A673 (cell line): ENCODE data around the gene BBS12. TPM values are rescaled to one million over a fixed set of nuclear protein-coding genes. Genes with fewer than 3 reads are reported as not detected.

Source experiments
- BruUV-seq: library from RNA; stranded (reverse); fragments of 400-500 nt; replicated peaks from 2 replicates; lab custom pipeline; 2021; lab: Mats Ljungman, UMichigan
- CTCF ChIA-PET: fragments of 300-600 bp; sonication (Branson Sonifier 250); formaldehyde crosslinking; loops from one replicate; lab custom pipeline; 2022; ENCODE audit warnings: antibody characterized with exemption; lab: Charles Lee
- POLR2A ChIA-PET: fragments of 300-600 bp; sonication (Branson Sonifier 250); formaldehyde crosslinking; loops from one replicate; lab custom pipeline; 2022; ENCODE audit warnings: antibody characterized with exemption; ENCODE audit not compliant: low non-redundant PET; lab: Charles Lee
- DNase-seq: peaks from one replicate; pipeline ENCODE4 v3.0.0-alpha.2; 2015; ENCODE audit warnings: low spot score
- H3K27ac ChIP-seq: fragments of 200-600 bp; sonication (generic); 2 replicates; pipeline ENCODE4 v1.5.1; 2016; ENCODE audit warnings: mixed run types, low read depth, mild to moderate bottlenecking, mixed read lengths, antibody characterized with exemption, low read length; ENCODE audit not compliant: poor library complexity, severe bottlenecking
- H3K27me3 ChIP-seq: fragments of 200-600 bp; sonication (generic); replicated peaks from 2 replicates; pipeline ENCODE4 v1.6.1; 2017; ENCODE audit warnings: mixed run types, low read depth, mild to moderate bottlenecking, mixed read lengths, antibody characterized with exemption, low read length; ENCODE audit not compliant: insufficient read depth, poor library complexity
- H3K36me3 ChIP-seq: fragments of 200-600 bp; sonication (generic); 2 replicates; pipeline ENCODE4 v1.6.1; 2016; ENCODE audit warnings: mixed run types, mild to moderate bottlenecking, mixed read lengths, antibody characterized with exemption, low read length; ENCODE audit not compliant: insufficient read depth, poor library complexity, severe bottlenecking
- H3K4me1 ChIP-seq: fragments of 200-600 bp; sonication (generic); 2 replicates; pipeline ENCODE4 v1.6.1; 2017; ENCODE audit warnings: mixed run types, mild to moderate bottlenecking, mixed read lengths, antibody characterized with exemption, low read length; ENCODE audit not compliant: insufficient read depth, poor library complexity, severe bottlenecking
- H3K4me3 ChIP-seq: fragments of 200-600 bp; sonication (generic); 2 replicates; pipeline ENCODE4 v1.5.1; 2016; ENCODE audit warnings: low read depth, mixed run types, mild to moderate bottlenecking, mixed read lengths, low read length; ENCODE audit not compliant: poor library complexity, severe bottlenecking
- H3K9me3 ChIP-seq: fragments of 200-600 bp; sonication (generic); 2 replicates; pipeline ENCODE4 v1.6.1; 2016; ENCODE audit warnings: mixed run types, low read depth, mild to moderate bottlenecking, mixed read lengths, antibody characterized with exemption, low read length; ENCODE audit not compliant: poor library complexity, severe bottlenecking
- CTCF ChIP-seq: fragments of 300-800, 200-600 bp; sonication (generic); conservative IDR thresholded peaks from 2 replicates; pipeline ENCODE4 v1.5.1; 2017; ENCODE audit warnings: low read depth, mild to moderate bottlenecking, antibody characterized with exemption, low read length, moderate library complexity, mixed read lengths
- EZH2 ChIP-seq: fragments of 200-600 bp; sonication (generic); IDR thresholded peaks from 2 replicates; pipeline ENCODE4 v1.6.1; 2017; ENCODE audit warnings: borderline replicate concordance, low read depth, mild to moderate bottlenecking, mixed read lengths, antibody characterized with exemption, low read length; ENCODE audit not compliant: poor library complexity, severe bottlenecking
- intact Hi-C: fragments of 100-400 bp; cut with micrococcal nuclease; formaldehyde crosslinking; loops from one replicate; pipeline ENCODE4 v1.10.0; 2022; ENCODE audit not compliant: unreplicated experiment
- total RNA-seq: library from RNA; stranded (reverse); gene quantifications from 2 replicates; pipeline ENCODE4 v1.2.3, GENCODE V29; 2021

The BBS12 gene
- total RNA-seq, 1 experiment from 2014 or later: 1.9 TPM

- Histone ChIP-seq H3K27ac (no peak overlapping the region), H3K9me3 (no peaks in the 10 kb centered on the region), H3K27me3 (no peaks in the 10 kb centered on the region), H3K4me1 (peaks cover 6% of the 10 kb centered on the region), H3K4me3 (no peak overlapping the region), H3K36me3 (no peaks in the 10 kb centered on the region)
- ChIA-PET POLR2A (no interaction called here), CTCF (no interaction called here)
- BruUV-seq: no TSS peak
- intact Hi-C loops: no loop called here
- TF ChIP-seq CTCF: no peak
- no peak for TF ChIP-seq EZH2
- no peak for DNase-seq
Observed at GRCh38 chr4:122777846-122778673, 45.6 kb downstream of the BBS12 start.

- H3K9me3 ChIP-seq: no peaks in the 10 kb centered on the region
- ChIA-PET POLR2A (no interaction called here), CTCF (no interaction called here)
- TF ChIP-seq CTCF: no peak
- TF ChIP-seq EZH2: no peak
- BruUV-seq: no TSS peak
- no peak overlapping the region for H3K4me3 ChIP-seq
- intact Hi-C loops: no loop called here
- peaks cover 6% of the 10 kb centered on the region for H3K4me1 ChIP-seq
- no peak overlapping the region for H3K27ac ChIP-seq
- H3K27me3 ChIP-seq: no peaks in the 10 kb centered on the region
- DNase-seq: no peak
- H3K36me3 ChIP-seq: no peaks in the 10 kb centered on the region
Observed at GRCh38 chr4:122781486-122781885, 49.0 kb downstream of the BBS12 start.

- TF ChIP-seq EZH2 (no peak), CTCF (no peak)
Observed at GRCh38 chr4:122783301-122784215, 51.1 kb downstream of the BBS12 start.

More at GRCh38 chr4:122783301-122784215, 51.1 kb downstream of the BBS12 start:
- intact Hi-C loops: no loop called here
- peak; percentile 52 for DNase-seq
- Histone ChIP-seq H3K27ac (no peak overlapping the region), H3K4me3 (no peak overlapping the region), H3K9me3 (no peaks in the 10 kb centered on the region), H3K27me3 (no peaks in the 10 kb centered on the region), H3K36me3 (no peaks in the 10 kb centered on the region), H3K4me1 (peaks cover 3% of the 10 kb centered on the region)
- ChIA-PET POLR2A (no interaction called here), CTCF (no interaction called here)
- BruUV-seq: no TSS peak
